ENCODE data around the gene OR4X1. TPM values are rescaled to one million over a fixed set of nuclear protein-coding genes. Genes with fewer than 3 reads are reported as not detected.

The OR4X1 gene
- total RNA-seq, 4 donors from 2014 or later = not detected

- Histone ChIP-seq H3K27ac (no peak overlapping the region), H3K4me1 (no peaks in the 10 kb centered on the region), H3K36me3 (no peaks in the 10 kb centered on the region), H3K27me3 (no peaks in the 10 kb centered on the region), H3K4me3 (no peak overlapping the region), H3K9me3 (no peaks in the 10 kb centered on the region)
- DNase-seq = no peak
- intact Hi-C loops (cut with DNase I; ENCODE audit: low total_unique reads) = no loop called here
- in situ Hi-C loops (cut with MboI; ENCODE audit: low pct_ligation_motif_present in 1 of 4, low pct_unique_long_range_greater_than_20kb in 1 of 4, low sequenced_read_pairs in 3 of 4) = no loop called here
- TF ChIP-seq POLR2AphosphoS5 (IDR thresholded peaks at IDR 0.05) (no peak), EP300 (IDR thresholded peaks at IDR 0.05; ENCODE audit: low read depth) (no peak), POLR2A (IDR thresholded peaks at IDR 0.05) (no peak)
- TF ChIP-seq, protein P1, sequence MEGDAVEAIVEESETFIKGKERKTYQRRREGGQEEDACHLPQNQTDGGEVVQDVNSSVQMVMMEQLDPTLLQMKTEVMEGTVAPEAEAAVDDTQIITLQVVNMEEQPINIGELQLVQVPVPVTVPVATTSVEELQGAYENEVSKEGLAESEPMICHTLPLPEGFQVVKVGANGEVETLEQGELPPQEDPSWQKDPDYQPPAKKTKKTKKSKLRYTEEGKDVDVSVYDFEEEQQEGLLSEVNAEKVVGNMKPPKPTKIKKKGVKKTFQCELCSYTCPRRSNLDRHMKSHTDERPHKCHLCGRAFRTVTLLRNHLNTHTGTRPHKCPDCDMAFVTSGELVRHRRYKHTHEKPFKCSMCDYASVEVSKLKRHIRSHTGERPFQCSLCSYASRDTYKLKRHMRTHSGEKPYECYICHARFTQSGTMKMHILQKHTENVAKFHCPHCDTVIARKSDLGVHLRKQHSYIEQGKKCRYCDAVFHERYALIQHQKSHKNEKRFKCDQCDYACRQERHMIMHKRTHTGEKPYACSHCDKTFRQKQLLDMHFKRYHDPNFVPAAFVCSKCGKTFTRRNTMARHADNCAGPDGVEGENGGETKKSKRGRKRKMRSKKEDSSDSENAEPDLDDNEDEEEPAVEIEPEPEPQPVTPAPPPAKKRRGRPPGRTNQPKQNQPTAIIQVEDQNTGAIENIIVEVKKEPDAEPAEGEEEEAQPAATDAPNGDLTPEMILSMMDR (IDR thresholded peaks at IDR 0.05) = no peak
- 31 to 39% methylated on average over 3 of the region's 3 CpGs for WGBS, 2 donors (ENCODE audit: low coverage in 1 of 2)
These were observed 25.9 kb upstream of the OR4X1 start for GRCh38 chr11:48237727-48238126.

- DNase-seq = no peak
- in situ Hi-C loops (cut with MboI; ENCODE audit: low pct_ligation_motif_present in 1 of 4, low pct_unique_long_range_greater_than_20kb in 1 of 4, low sequenced_read_pairs in 3 of 4) = no loop called here
- H3K4me1 ChIP-seq = no peaks in the 10 kb centered on the region
- H3K27me3 ChIP-seq = no peaks in the 10 kb centered on the region
- intact Hi-C loops (cut with DNase I; ENCODE audit: low total_unique reads) = no loop called here
- H3K9me3 ChIP-seq = no peaks in the 10 kb centered on the region
- H3K36me3 ChIP-seq = no peaks in the 10 kb centered on the region
- TF ChIP-seq POLR2A (IDR thresholded peaks at IDR 0.05) = no peak
- TF ChIP-seq, protein P1 (IDR thresholded peaks at IDR 0.05) = no peak
- no peak for TF ChIP-seq POLR2AphosphoS5 (IDR thresholded peaks at IDR 0.05)
- TF ChIP-seq EP300 (IDR thresholded peaks at IDR 0.05; ENCODE audit: low read depth) = no peak
- H3K4me3 ChIP-seq = no peak overlapping the region
- 73 to 100% methylated on average over 1 to 3 of the region's 3 CpGs for WGBS, 2 donors (ENCODE audit: low coverage in 1 of 2)
- no peak overlapping the region for H3K27ac ChIP-seq
These were observed 21.2 kb upstream of the OR4X1 start for GRCh38 chr11:48242501-48242900.

DNA sequence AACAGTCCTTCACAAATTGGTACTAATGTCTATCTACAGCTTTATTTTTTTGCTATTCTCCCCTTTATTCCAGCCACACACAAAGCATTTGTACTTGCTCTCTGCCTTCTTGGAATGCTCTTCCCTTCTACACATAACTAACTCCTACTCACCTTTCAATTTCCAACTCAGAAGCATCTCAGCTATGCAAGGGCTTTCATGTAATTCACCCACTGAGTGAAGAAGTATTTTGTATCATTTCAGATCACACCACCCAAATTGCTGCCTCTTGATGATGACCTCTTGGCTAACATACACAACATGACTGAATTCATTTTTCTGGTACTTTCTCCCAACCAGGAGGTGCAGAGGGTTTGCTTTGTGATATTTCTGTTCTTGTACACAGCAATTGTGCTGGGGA, 18.9 kb upstream of the OR4X1 start, which contains the start of gene OR4X2:
Gene OR4X2 (plus strand): TSS at position 301 of the 400 bp plus-strand sequence. CDS start 0 bp downstream, at position 301.
- H3K36me3 ChIP-seq = no peaks in the 10 kb centered on the region
- H3K4me3 ChIP-seq = no peak within 1 kb of the TSS

DNA sequence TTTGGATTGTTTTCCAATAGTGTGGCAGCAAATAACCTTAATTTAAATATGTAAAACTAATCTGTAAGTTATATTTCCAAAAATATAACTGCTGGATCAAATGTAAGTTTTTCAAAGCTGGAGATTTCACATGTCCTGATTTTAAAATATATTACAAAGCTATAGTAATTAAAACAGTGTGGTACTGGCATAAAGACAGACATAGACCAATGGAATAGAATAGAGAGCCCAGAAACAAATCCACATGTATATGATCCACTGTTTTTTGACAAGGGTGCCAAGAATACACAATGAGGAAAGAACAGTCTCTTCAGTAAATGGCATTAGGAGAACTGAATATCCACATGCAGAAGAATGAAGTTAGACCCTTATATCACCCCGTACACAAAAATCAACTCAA, 14.8 kb upstream of the OR4X1 start:
- no peak overlapping the region for H3K4me3 ChIP-seq
- WGBS, 2 donors (ENCODE audit: low coverage in 1 of 2) = 92 to 100% methylated on average over 1 of the region's 1 CpG
- no peak overlapping the region for H3K27ac ChIP-seq
- intact Hi-C loops (cut with DNase I; ENCODE audit: low total_unique reads) = no loop called here
- no peak for DNase-seq
- H3K36me3 ChIP-seq = no peaks in the 10 kb centered on the region
- H3K9me3 ChIP-seq = peaks cover 14% of the 10 kb centered on the region in 2 donors
- TF ChIP-seq EP300 (IDR thresholded peaks at IDR 0.05; ENCODE audit: low read depth) = no peak
- TF ChIP-seq POLR2A (IDR thresholded peaks at IDR 0.05) = no peak
- TF ChIP-seq POLR2AphosphoS5 (IDR thresholded peaks at IDR 0.05) = no peak
- TF ChIP-seq, protein P1 (IDR thresholded peaks at IDR 0.05) = no peak
- in situ Hi-C loops (cut with MboI; ENCODE audit: low pct_ligation_motif_present in 1 of 4, low pct_unique_long_range_greater_than_20kb in 1 of 4, low sequenced_read_pairs in 3 of 4) = no loop called here
- H3K4me1 ChIP-seq = no peaks in the 10 kb centered on the region
- H3K27me3 ChIP-seq = no peaks in the 10 kb centered on the region

More for the DNA sequence above, 18.9 kb upstream of the OR4X1 start, which contains the start of gene OR4X2:
- Histone ChIP-seq H3K9me3 (peaks cover 14% of the 10 kb centered on the region in 2 donors), H3K4me1 (no peaks in the 10 kb centered on the region), H3K27me3 (no peaks in the 10 kb centered on the region), H3K27ac (no peak within 1 kb of the TSS)
- TF ChIP-seq, protein P1 (IDR thresholded peaks at IDR 0.05) = no peak
- in situ Hi-C loops (cut with MboI; ENCODE audit: low pct_ligation_motif_present in 1 of 4, low pct_unique_long_range_greater_than_20kb in 1 of 4, low sequenced_read_pairs in 3 of 4) = no loop called here
- no peak for DNase-seq
- intact Hi-C loops (cut with DNase I; ENCODE audit: low total_unique reads) = no loop called here
